ENCODE data around the gene ISLR2.

Gene ISLR2

GRCh38 chr15:74176262-74177214, 46.2 kb downstream of the ISLR2 start:
- Histone ChIP-seq H3K36me3 (ENCODE audit: insufficient read depth, low read length) (no peaks in the 10 kb centered on the region), H3K4me2 (ENCODE audit: low read length) (no peak overlapping the region), H3K4me3 (ENCODE audit: low read depth, low read length, poor library complexity, severe bottlenecking) (no peak overlapping the region), H3K4me1 (ENCODE audit: insufficient read depth, low read length, severe bottlenecking) (no peaks in the 10 kb centered on the region), H3K9me2 (ENCODE audit: low read depth, low read length) (no peaks in the 10 kb centered on the region), H4K20me1 (ENCODE audit: insufficient read depth, low read length) (no peaks in the 10 kb centered on the region), H2AFZ (ENCODE audit: low read length) (no peak overlapping the region), H3K9me3 (ENCODE audit: low read length) (no peaks in the 10 kb centered on the region), H3K27ac (ENCODE audit: low read depth, low read length, poor library complexity, severe bottlenecking) (no peak overlapping the region), H3F3A (ENCODE audit: insufficient read depth, low read length) (no peaks in the 10 kb centered on the region), H3K79me2 (ENCODE audit: insufficient read depth, low read length) (no peaks in the 10 kb centered on the region), H3K27me3 (ENCODE audit: insufficient read depth, low read length) (0 out of 2 replicates have a peak, but pooled peaks cover 5% of the 10 kb centered on the region), H3K9ac (ENCODE audit: low read length) (no peak overlapping the region)
- TF ChIP-seq CTCF (IDR thresholded peaks at IDR 0.05; ENCODE audit: low read length) (no peak), EZH2 (IDR thresholded peaks at IDR 0.05; ENCODE audit: borderline replicate concordance, low read length) (no peak)

DNA sequence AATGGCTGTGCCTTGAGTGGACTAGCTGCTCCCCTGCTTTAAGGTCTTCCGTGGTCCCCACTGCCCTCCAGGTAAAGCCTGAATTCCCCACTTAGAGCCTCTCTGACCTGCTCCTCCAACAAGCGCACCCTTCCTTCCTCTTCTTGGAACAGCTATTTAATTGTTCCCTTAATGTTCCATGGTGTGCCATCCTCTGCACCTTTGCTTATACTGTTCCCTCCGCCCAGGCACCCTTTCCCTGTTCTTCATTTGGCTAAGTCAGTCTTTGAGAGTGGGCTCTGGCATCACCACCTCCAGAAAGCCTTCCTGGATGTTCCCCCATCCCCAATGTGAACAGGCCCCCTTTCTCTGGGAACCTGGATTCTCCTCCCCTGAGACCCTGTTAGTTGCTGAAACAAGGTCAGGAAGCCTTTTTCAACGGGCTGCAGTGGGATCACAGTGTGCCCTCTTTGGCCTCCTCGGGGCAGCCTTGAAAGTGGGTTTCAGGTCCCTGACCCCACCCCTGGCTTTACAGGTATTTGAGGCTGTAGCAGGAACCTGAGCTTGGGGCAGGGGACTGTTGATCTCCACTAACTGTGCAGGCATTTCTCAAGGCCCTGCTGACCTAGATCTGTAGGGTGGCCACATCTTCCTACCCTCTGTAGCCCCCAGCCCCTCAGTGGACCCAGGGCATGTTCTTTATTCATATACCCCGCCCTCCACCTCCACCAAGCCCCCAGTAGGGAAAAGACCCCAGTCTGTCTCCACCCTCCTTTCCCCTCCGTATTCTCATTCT, 48.1 kb downstream of the ISLR2 start:
- H3K27ac ChIP-seq (ENCODE audit: low read depth, low read length, poor library complexity, severe bottlenecking) = no peak overlapping the region
- no peak overlapping the region for H3K4me3 ChIP-seq (ENCODE audit: low read depth, low read length, poor library complexity, severe bottlenecking)
- no peaks in the 10 kb centered on the region for H4K20me1 ChIP-seq (ENCODE audit: insufficient read depth, low read length)
- H3K79me2 ChIP-seq (ENCODE audit: insufficient read depth, low read length) = no peaks in the 10 kb centered on the region
- TF ChIP-seq EZH2 (IDR thresholded peaks at IDR 0.05; ENCODE audit: borderline replicate concordance, low read length) (no peak), CTCF (IDR thresholded peaks at IDR 0.05; ENCODE audit: low read length) (no peak)
- no peaks in the 10 kb centered on the region for H3K9me2 ChIP-seq (ENCODE audit: low read depth, low read length)
- H3F3A ChIP-seq (ENCODE audit: insufficient read depth, low read length) = no peaks in the 10 kb centered on the region
- no peak overlapping the region for H3K4me2 ChIP-seq (ENCODE audit: low read length)
- no peaks in the 10 kb centered on the region for H3K36me3 ChIP-seq (ENCODE audit: insufficient read depth, low read length)
- H3K27me3 ChIP-seq (ENCODE audit: insufficient read depth, low read length) = peaks cover 5% of the 10 kb centered on the region; the same call in 1 of the 2 replicates
- no peaks in the 10 kb centered on the region for H3K4me1 ChIP-seq (ENCODE audit: insufficient read depth, low read length, severe bottlenecking)
- H3K9me3 ChIP-seq (ENCODE audit: low read length) = no peaks in the 10 kb centered on the region
- H2AFZ ChIP-seq (ENCODE audit: low read length) = no peak overlapping the region
- H3K9ac ChIP-seq (ENCODE audit: low read length) = no peak overlapping the region

GRCh38 chr15:74179101-74179841, 48.9 kb downstream of the ISLR2 start:
- Histone ChIP-seq H3K4me1 (ENCODE audit: insufficient read depth, low read length, severe bottlenecking) (no peaks in the 10 kb centered on the region), H3K27ac (ENCODE audit: low read depth, low read length, poor library complexity, severe bottlenecking) (no peak overlapping the region), H3K79me2 (ENCODE audit: insufficient read depth, low read length) (no peaks in the 10 kb centered on the region), H2AFZ (ENCODE audit: low read length) (no peak overlapping the region), H3K36me3 (ENCODE audit: insufficient read depth, low read length) (no peaks in the 10 kb centered on the region), H4K20me1 (ENCODE audit: insufficient read depth, low read length) (no peaks in the 10 kb centered on the region), H3F3A (ENCODE audit: insufficient read depth, low read length) (no peaks in the 10 kb centered on the region), H3K9ac (ENCODE audit: low read length) (no peak overlapping the region), H3K9me2 (ENCODE audit: low read depth, low read length) (no peaks in the 10 kb centered on the region), H3K4me2 (ENCODE audit: low read length) (no peak overlapping the region), H3K4me3 (ENCODE audit: low read depth, low read length, poor library complexity, severe bottlenecking) (no peak overlapping the region), H3K27me3 (ENCODE audit: insufficient read depth, low read length) (peaks cover 5% of the 10 kb centered on the region; the same call in 1 of the 2 replicates), H3K9me3 (ENCODE audit: low read length) (no peaks in the 10 kb centered on the region)
- TF ChIP-seq CTCF (IDR thresholded peaks at IDR 0.05; ENCODE audit: low read length) = no peak
- TF ChIP-seq EZH2 (IDR thresholded peaks at IDR 0.05; ENCODE audit: borderline replicate concordance, low read length) = no peak

All from OCI-LY1 (cell line).